Gastroesophageal sphincter (tissue), 4 donors: ENCODE measurements around the gene APP. TPM values are rescaled to one million over a fixed set of nuclear protein-coding genes. Genes with fewer than 3 reads are reported as not detected.

Experiments
- ATAC-seq: fragments of 150-250 bp; one replicate; pipeline ENCODE4 v1.9.1; 2016; ENCODE audit warnings: mild to moderate bottlenecking, moderate library complexity
- H3K27ac ChIP-seq, 4 donors: fragments of 200-600 bp; sonication (generic) in 3 of 4; 1 replicate in 3 of 4; 2 replicates in 1 of 4; pipeline ENCODE4 v1.5.1; 2016 to 2019
- H3K27me3 ChIP-seq: fragments of 200-600 bp; sonication (generic); one replicate; pipeline ENCODE4 v1.5.1; 2019
- H3K36me3 ChIP-seq, 2 donors: fragments of 200-600 bp; sonication (generic); one replicate each; pipeline ENCODE4 v1.5.1; 2019; ENCODE audit warnings: control low read depth in 1 of 2
- H3K4me1 ChIP-seq, 3 donors: fragments of 200-600 bp; sonication (generic); 1 replicate in 2 of 3; 2 replicates in 1 of 3; pipeline ENCODE4 v1.5.1; 2016 to 2019; ENCODE audit warnings: control low read depth in 2 of 3
- H3K4me3 ChIP-seq, 2 donors: fragments of 200-600 bp; sonication (generic); one replicate each; pipeline ENCODE4 v1.5.1; 2019; ENCODE audit warnings: mild to moderate bottlenecking in 1 of 2, moderate library complexity in 1 of 2
- H3K9me3 ChIP-seq, 3 donors: fragments of 200-600 bp; sonication (generic); one replicate each; pipeline ENCODE4 v1.5.1; 2017 to 2019; ENCODE audit warnings: control low read depth in 2 of 3
- EP300 ChIP-seq: sonication (generic); formaldehyde crosslinking; IDR thresholded peaks from one replicate; pipeline ENCODE4 v1.6.1; 2017; ENCODE audit warnings: antibody characterized with exemption, mild to moderate bottlenecking
- POLR2A ChIP-seq, 2 donors: fragments of 450-650 bp; IDR thresholded peaks; one replicate each; pipeline ENCODE4 v1.6.1; 2017; ENCODE audit warnings: antibody characterized with exemption in 2 of 2, mild to moderate bottlenecking in 2 of 2, moderate library complexity in 1 of 2
- POLR2AphosphoS5 ChIP-seq: sonication (generic); formaldehyde crosslinking; IDR thresholded peaks from one replicate; pipeline ENCODE4 v1.6.1; 2017; ENCODE audit warnings: antibody characterized with exemption
- WGBS, 2 donors: methylation state at CpG; one replicate each; pipeline ENCODE4 v1.1.5; 2018; ENCODE audit warnings: low coverage in 1 of 2; 5-methylcytosine and 5-hydroxymethylcytosine counted together
- total RNA-seq, 4 donors: library from RNA; depleted of rRNA; stranded (reverse); fragments of >200 nt; gene quantifications; one replicate each; pipeline ENCODE4 v1.1.0, GENCODE V29; 2016
- TF ChIP-seq, protein P1 (sequence below), 4 experiments: fragments of 200-600 bp in 2 of 4; fragments of 450-650 bp in 2 of 4; sonication (generic) in 1 of 4; IDR thresholded peaks; one replicate each; pipeline ENCODE4 v1.5.1; 2017 to 2019; ENCODE audit warnings: antibody characterized with exemption in 4 of 4, mild to moderate bottlenecking in 2 of 4, moderate library complexity in 2 of 4

The APP gene
- total RNA-seq, 4 donors from 2014 or later = 282 to 724 (median 545) TPM

GRCh38 chr21:26171258-26172100 is 909 bp upstream of the APP start:
- Histone ChIP-seq H3K27ac (peak overlapping the region in 3 of 4 donors; percentile 88 to 90 (median 88)), H3K9me3 (no peaks in the 10 kb centered on the region), H3K27me3 (no peaks in the 10 kb centered on the region), H3K36me3 (no peaks in the 10 kb centered on the region), H3K4me1 (peaks cover 0 to 36% (median 16%) of the 10 kb centered on the region in 3 donors), H3K4me3 (peak overlapping the region; percentile 83 to 95)
- TF ChIP-seq, protein P1, sequence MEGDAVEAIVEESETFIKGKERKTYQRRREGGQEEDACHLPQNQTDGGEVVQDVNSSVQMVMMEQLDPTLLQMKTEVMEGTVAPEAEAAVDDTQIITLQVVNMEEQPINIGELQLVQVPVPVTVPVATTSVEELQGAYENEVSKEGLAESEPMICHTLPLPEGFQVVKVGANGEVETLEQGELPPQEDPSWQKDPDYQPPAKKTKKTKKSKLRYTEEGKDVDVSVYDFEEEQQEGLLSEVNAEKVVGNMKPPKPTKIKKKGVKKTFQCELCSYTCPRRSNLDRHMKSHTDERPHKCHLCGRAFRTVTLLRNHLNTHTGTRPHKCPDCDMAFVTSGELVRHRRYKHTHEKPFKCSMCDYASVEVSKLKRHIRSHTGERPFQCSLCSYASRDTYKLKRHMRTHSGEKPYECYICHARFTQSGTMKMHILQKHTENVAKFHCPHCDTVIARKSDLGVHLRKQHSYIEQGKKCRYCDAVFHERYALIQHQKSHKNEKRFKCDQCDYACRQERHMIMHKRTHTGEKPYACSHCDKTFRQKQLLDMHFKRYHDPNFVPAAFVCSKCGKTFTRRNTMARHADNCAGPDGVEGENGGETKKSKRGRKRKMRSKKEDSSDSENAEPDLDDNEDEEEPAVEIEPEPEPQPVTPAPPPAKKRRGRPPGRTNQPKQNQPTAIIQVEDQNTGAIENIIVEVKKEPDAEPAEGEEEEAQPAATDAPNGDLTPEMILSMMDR (IDR thresholded peaks at IDR 0.05) = no peak
- no peak for TF ChIP-seq EP300
- WGBS, 2 donors = 45 to 51% methylated on average over 10 to 14 of the region's 17 CpGs
- no peak for ATAC-seq

- Histone ChIP-seq H3K36me3 (no peaks in the 10 kb centered on the region), H3K4me3 (peak overlapping the region; percentile 83 to 95), H3K27ac (peak overlapping the region; percentile 37 to 90 (median 88)), H3K9me3 (no peaks in the 10 kb centered on the region), H3K27me3 (no peaks in the 10 kb centered on the region), H3K4me1 (peaks cover 0 to 52% (median 22%) of the 10 kb centered on the region in 3 donors)
- ATAC-seq = peak; percentile 57
- TF ChIP-seq POLR2A (IDR thresholded peaks at IDR 0.05) (peak; percentile 6 to 31), EP300 (no peak)
- WGBS, 2 donors = 0% methylated on average over 2 to 5 of the region's 80 CpGs
These were observed 729 bp downstream of the APP start for GRCh38 chr21:26169611-26170470.

DNA sequence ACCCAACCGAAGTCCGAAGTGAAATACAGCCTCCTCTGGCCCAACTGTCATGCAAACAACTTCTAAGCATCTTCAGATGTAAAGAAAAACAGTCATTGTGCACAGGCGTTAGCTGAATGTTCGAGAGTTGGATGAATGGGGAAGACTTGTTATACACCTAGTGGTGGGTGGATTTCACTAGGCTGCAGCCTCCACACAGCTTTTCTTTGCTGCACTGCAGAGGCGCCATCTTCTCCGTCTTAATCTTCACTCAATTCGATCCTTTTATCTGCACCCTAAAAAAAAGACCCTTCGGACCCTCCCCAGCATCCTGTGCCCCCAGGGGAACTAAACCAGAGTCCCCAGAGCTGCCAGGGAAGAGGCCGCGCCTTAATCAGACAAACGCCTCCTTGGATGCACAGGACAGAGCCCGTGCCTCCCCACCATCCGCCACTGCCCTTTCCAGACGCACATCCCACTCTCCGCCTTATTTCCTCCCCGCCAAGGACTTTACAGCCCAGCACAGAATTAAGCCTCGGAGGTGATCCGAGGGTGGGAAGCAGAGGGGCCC is 1.4 kb downstream of the APP start:
- peak; percentile 35 for ATAC-seq
- TF ChIP-seq, protein P1 (IDR thresholded peaks at IDR 0.05) = peak; percentile 19 to 56 (median 42)
- TF ChIP-seq POLR2AphosphoS5 = no peak
- Histone ChIP-seq H3K27ac (peak overlapping the region; percentile 37 to 90 (median 88)), H3K9me3 (no peaks in the 10 kb centered on the region), H3K4me3 (peak overlapping the region; percentile 83 to 95), H3K27me3 (no peaks in the 10 kb centered on the region), H3K36me3 (no peaks in the 10 kb centered on the region), H3K4me1 (peaks cover 0 to 60% (median 22%) of the 10 kb centered on the region in 3 donors)
- WGBS, 2 donors = 0 to 4% methylated on average over 5 to 12 of the region's 18 CpGs

DNA sequence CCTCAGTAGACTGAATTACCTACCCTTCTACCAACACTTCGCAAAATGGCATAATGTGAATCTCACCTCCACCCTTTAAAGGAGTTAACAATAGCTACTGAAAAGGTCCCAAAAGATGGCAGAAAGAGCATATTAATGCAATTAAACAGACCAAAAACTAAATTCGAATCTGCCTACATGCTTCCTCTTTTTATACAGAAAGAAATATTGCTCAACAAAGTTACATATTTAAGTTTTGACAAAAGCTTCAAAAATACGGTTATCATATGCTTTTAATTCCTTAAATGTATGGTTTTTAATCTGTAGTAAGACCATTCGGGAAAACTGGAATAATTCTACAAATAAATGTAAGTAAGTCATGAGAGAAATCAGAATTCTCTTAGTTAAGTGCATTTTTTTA is 2.2 kb downstream of the APP start:
- peaks cover 0 to 67% (median 22%) of the 10 kb centered on the region in 3 donors for H3K4me1 ChIP-seq
- peak overlapping the region; percentile 83 to 95 for H3K4me3 ChIP-seq
- H3K36me3 ChIP-seq = no peaks in the 10 kb centered on the region
- ATAC-seq = no peak
- no peaks in the 10 kb centered on the region for H3K9me3 ChIP-seq
- H3K27ac ChIP-seq = peak overlapping the region in 3 of 4 donors; percentile 88 to 90 (median 88)
- 47 to 48% methylated on average over 4 of the region's 4 CpGs for WGBS, 2 donors
- TF ChIP-seq, protein P1 (IDR thresholded peaks at IDR 0.05) = no peak
- TF ChIP-seq POLR2AphosphoS5 (no peak), POLR2A (IDR thresholded peaks at IDR 0.05) (no peak), EP300 (no peak)
- H3K27me3 ChIP-seq = no peaks in the 10 kb centered on the region

DNA sequence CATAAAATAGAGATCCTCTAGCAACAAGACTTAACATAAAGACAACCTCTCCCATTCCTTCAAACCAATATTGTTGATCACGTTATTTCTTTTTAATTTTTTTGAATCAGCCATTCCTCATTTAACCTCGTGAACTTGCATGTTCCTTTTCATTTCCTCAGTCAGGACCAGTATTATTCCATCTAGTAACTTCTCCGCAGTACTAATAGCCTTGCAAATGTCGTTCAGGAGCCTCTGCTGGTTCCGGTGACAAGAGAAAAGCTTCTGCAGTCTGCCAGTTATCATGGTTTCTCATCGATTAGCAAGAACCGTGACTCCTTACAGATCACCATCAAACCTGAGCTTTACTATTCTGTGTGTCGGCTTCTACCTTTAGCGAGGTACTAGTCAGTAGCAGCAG is 3.0 kb downstream of the APP start:
- H3K27me3 ChIP-seq = no peaks in the 10 kb centered on the region
- H3K36me3 ChIP-seq = no peaks in the 10 kb centered on the region
- TF ChIP-seq POLR2AphosphoS5 (no peak), POLR2A (IDR thresholded peaks at IDR 0.05) (no peak), EP300 (no peak)
- TF ChIP-seq, protein P1 (IDR thresholded peaks at IDR 0.05) = no peak
- no peaks in the 10 kb centered on the region for H3K9me3 ChIP-seq
- peaks cover 0 to 74% (median 22%) of the 10 kb centered on the region in 3 donors for H3K4me1 ChIP-seq
- WGBS, 2 donors = 48 to 70% methylated on average over 6 to 9 of the region's 9 CpGs
- no peak for ATAC-seq
- H3K4me3 ChIP-seq = peak overlapping the region in 1 of 2 donors; percentile 95
- peak overlapping the region in 2 of 4 donors; percentile 44 to 88 for H3K27ac ChIP-seq
